HepG2 (cell line): Measurements from ENCODE around the gene LIPT2. TPM values are rescaled to one million over a fixed set of nuclear protein-coding genes. Genes with fewer than 3 reads are reported as not detected.

ENCODE experiments used
- ATAC-seq: fragments of 200-7000 bp; cut with Tn5 transposase; 3 replicates; pipeline ENCODE4 v1.9.1; 2020; ENCODE audit warnings: mild to moderate bottlenecking, moderate library complexity
- BruUV-seq: library from RNA; stranded (reverse); fragments of 400-500 nt; replicated peaks from 2 replicates; lab custom pipeline; 2021; lab: Mats Ljungman, UMichigan
- CTCF ChIA-PET: fragments of 300-600 bp; formaldehyde crosslinking; extraction: SDS; loops from one replicate; lab custom pipeline; 2021; ENCODE audit warnings: low total read pairs, inconsistent platforms, low intra/inter-chr PET ratio; lab: Yijun Ruan, JAX
- POLR2A ChIA-PET: fragments of 350-600 bp; sonication (Branson Sonifier 250); formaldehyde crosslinking; loops from one replicate; lab custom pipeline; 2020; ENCODE audit warnings: antibody characterized with exemption, inconsistent platforms; lab: Yijun Ruan, JAX
- DNase-seq: peaks from one replicate; pipeline ENCODE4 v3.0.0-alpha.2; 2015; ENCODE audit warnings: low spot score
- FAIRE-seq: peaks from 3 replicates; lab custom pipeline; 2011; peaks lifted over from hg19 to GRCh38; lab: Jason Lieb, UNC
- H2AFZ ChIP-seq: one replicate; pipeline ENCODE4 v1.6.1; 2011; ENCODE audit warnings: low read length, inconsistent platforms
- H3K27ac ChIP-seq: fragments of 300-600 bp; 3 replicates; pipeline ENCODE4 v1.8.0; 2011; ENCODE audit warnings: mixed run types, mild to moderate bottlenecking, mixed read lengths, low read length, inconsistent platforms; ENCODE audit not compliant: insufficient read depth; ENCODE audit errors: extremely low read length
- H3K27me3 ChIP-seq, 2 experiments: fragments of 200-600 bp in 1 of 2; 2 replicates in 1 of 2; 3 replicates in 1 of 2; pipeline versions ENCODE4 v1.6.0 to v1.8.0; 2011; ENCODE audit warnings: low read length in 2 of 2, mild to moderate bottlenecking in 2 of 2, moderate library complexity in 2 of 2, inconsistent platforms in 1 of 2; ENCODE audit not compliant: insufficient read depth in 2 of 2, control insufficient read depth in 1 of 2
- H3K36me3 ChIP-seq, 2 experiments: fragments of 200-600 bp in 1 of 2; replicated peaks in 1 of 2; 2 replicates in 1 of 2; 3 replicates in 1 of 2; pipeline versions ENCODE4 v1.5.1 to v1.8.0; 2011; ENCODE audit warnings: low read length in 2 of 2, inconsistent platforms in 1 of 2; ENCODE audit not compliant: insufficient read depth in 2 of 2, control insufficient read depth in 1 of 2
- H3K4me1 ChIP-seq: 2 replicates; pipeline ENCODE4 v1.5.1; 2012; ENCODE audit warnings: low read length, inconsistent platforms; ENCODE audit not compliant: insufficient read depth
- H3K4me2 ChIP-seq: 2 replicates; pipeline ENCODE4 v1.6.0; 2011; ENCODE audit warnings: low read depth, low read length, inconsistent platforms
- H3K4me3 ChIP-seq, 3 experiments: fragments of 200-600 bp in 1 of 3; sonication (generic), shearing (Covaris generic) in 1 of 3; replicated peaks in 1 of 3; 2 replicates each; pipeline ENCODE4 v1.5.1; 2011 to 2016; ENCODE audit warnings: low read length in 3 of 3, inconsistent platforms in 2 of 3, low read depth in 2 of 3, mild to moderate bottlenecking in 2 of 3, control low read depth in 1 of 3, mixed read lengths in 1 of 3; ENCODE audit not compliant: insufficient read depth in 1 of 3
- H3K79me2 ChIP-seq: one replicate; pipeline ENCODE4 v1.6.1; 2011; ENCODE audit warnings: low read length, inconsistent platforms; ENCODE audit not compliant: insufficient read depth
- H3K9ac ChIP-seq: 2 replicates; pipeline ENCODE4 v1.6.0; 2011; ENCODE audit warnings: mild to moderate bottlenecking, low read depth, low read length, inconsistent platforms; ENCODE audit not compliant: insufficient read depth
- H3K9me3 ChIP-seq: 2 replicates; pipeline ENCODE4 v1.5.1; 2012; ENCODE audit warnings: mild to moderate bottlenecking, low read length
- H4K20me1 ChIP-seq: 2 replicates; pipeline ENCODE4 v1.6.0; 2011; ENCODE audit warnings: inconsistent platforms, mild to moderate bottlenecking, low read length, moderate library complexity; ENCODE audit not compliant: insufficient read depth
- ARNTL ChIP-seq: sonication (generic); formaldehyde crosslinking; IDR thresholded peaks from 2 replicates; pipeline ENCODE4 v1.4.0; 2020; ENCODE audit warnings: mild to moderate bottlenecking, missing genetic modification reagents
- ATAD3A ChIP-seq: sonication (generic); formaldehyde crosslinking; IDR thresholded peaks from 2 replicates; pipeline ENCODE4 v1.4.0; 2020; ENCODE audit warnings: missing genetic modification reagents
- MXD4 ChIP-seq: IDR thresholded peaks from 2 replicates; pipeline ENCODE4 v1.6.1; 2016; ENCODE audit warnings: mild to moderate bottlenecking, missing biosample characterization, missing genetic modification reagents
- PRDM10 ChIP-seq: sonication (generic); formaldehyde crosslinking; IDR thresholded peaks from 2 replicates; pipeline ENCODE4 v1.4.0; 2020; ENCODE audit warnings: low read depth, missing genetic modification reagents
- PTBP1 ChIP-seq: fragments of 200-400 bp; formaldehyde crosslinking; IDR thresholded peaks from 2 replicates; pipeline ENCODE4 v1.6.1; 2018; ENCODE audit warnings: low read length, low read depth; ENCODE audit not compliant: poor library complexity, severe bottlenecking
- RELA ChIP-seq: sonication (generic); formaldehyde crosslinking; IDR thresholded peaks from 2 replicates; pipeline ENCODE4 v1.4.0; 2020; ENCODE audit warnings: missing genetic modification reagents
- ZBTB25 ChIP-seq: IDR thresholded peaks from 2 replicates; pipeline ENCODE4 v1.6.1; 2018; ENCODE audit warnings: missing genetic modification reagents
- ZBTB39 ChIP-seq: sonication (generic); formaldehyde crosslinking; IDR thresholded peaks from 2 replicates; pipeline ENCODE4 v1.5.0; 2020; ENCODE audit warnings: missing genetic modification reagents
- ZEB1 ChIP-seq: IDR thresholded peaks from 2 replicates; pipeline ENCODE4 v1.6.1; 2012; ENCODE audit warnings: mild to moderate bottlenecking, low read depth, inconsistent platforms; ENCODE audit not compliant: insufficient replicate concordance
- ZNF337 ChIP-seq: sonication (generic); formaldehyde crosslinking; IDR thresholded peaks from 2 replicates; pipeline ENCODE4 v1.5.1; 2020; ENCODE audit warnings: missing genetic modification reagents, low read depth, mild to moderate bottlenecking, borderline replicate concordance
- ZNF44 ChIP-seq: sonication (generic); formaldehyde crosslinking; IDR thresholded peaks from 2 replicates; pipeline ENCODE4 v1.5.1; 2020; ENCODE audit warnings: mild to moderate bottlenecking, missing genetic modification reagents
- ZNF512 ChIP-seq: sonication (generic); formaldehyde crosslinking; IDR thresholded peaks from 2 replicates; pipeline ENCODE4 v1.4.0; 2020; ENCODE audit warnings: mild to moderate bottlenecking, missing genetic modification reagents
- ZNF704 ChIP-seq: sonication (generic); formaldehyde crosslinking; IDR thresholded peaks from 2 replicates; pipeline ENCODE4 v1.8.1; 2023; ENCODE audit warnings: mild to moderate bottlenecking, inconsistent platforms, moderate library complexity, missing genetic modification reagents, borderline replicate concordance
- WGBS: methylation state at CpG from one replicate; pipeline ENCODE4 v1.1.6; 2017; ENCODE audit warnings: low lambda C conversion rate; 5-methylcytosine and 5-hydroxymethylcytosine counted together
- in situ Hi-C: cut with HindIII; loops from 2 replicates; pipeline ENCODE4 v1.10.0; 2017; ENCODE audit warnings: low pct_unique_long_range_greater_than_20kb; ENCODE audit not compliant: extremely low pct_ligation_motif_present
- intact Hi-C: fragments of 100-400 bp; cut with micrococcal nuclease; formaldehyde crosslinking; loops from one replicate; pipeline ENCODE4 v1.10.0; 2022; ENCODE audit not compliant: unreplicated experiment
- polyA plus RNA-seq, 8 experiments: library from polyadenylated mRNA; depleted of rRNA in 3 of 8; stranded (reverse) in 7 of 8; unstranded in 1 of 8; fragments of >200 nt; fragmentation: Illumina TruSeq in 4 of 8; extraction: Trizol in 4 of 8; gene quantifications; 2 replicates each; pipeline versions ENCODE4 v1.2.1 to v1.2.3, GENCODE V29; 2011 to 2016; ENCODE audit warnings: low read depth in 4 of 8, missing spikeins in 1 of 8, mixed read lengths in 1 of 8; ENCODE audit not compliant: insufficient read depth in 1 of 8
- total RNA-seq, 5 experiments: library from RNA; depleted of rRNA; stranded (reverse); fragments of >200 nt; fragmentation: Illumina TruSeq; extraction: Trizol; gene quantifications; 2 replicates each; pipeline ENCODE4 v1.2.3, GENCODE V29; 2016; ENCODE audit warnings: low read depth in 1 of 5

Gene LIPT2
- total and polyA plus RNA-seq, 2 of the 13 experiments (the other 11 are each of a cell fraction or from before 2014, with no cell fraction given), result 3.0 to 5.6 TPM

GRCh38 chr11:74460065-74460464, 33.5 kb downstream of the LIPT2 start:
- CTCF ChIA-PET, result no interaction called here
- TF ChIP-seq ZNF512 (CRISPR knock-in tag) (no peak), ARNTL (CRISPR knock-in tag) (no peak), ZBTB25 (no peak), PRDM10 (CRISPR knock-in tag) (no peak), ZEB1 (no peak), ATAD3A (CRISPR knock-in tag) (no peak), PTBP1 (no peak), ZNF704 (CRISPR knock-in tag) (no peak), MXD4 (CRISPR knock-in tag) (no peak), ZNF337 (CRISPR knock-in tag) (no peak), ZBTB39 (no peak), RELA (no peak), ZNF44 (CRISPR knock-in tag) (no peak)
- TF ChIP-seq, all 625 proteins: peak for 0
- ATAC-seq (no peak), FAIRE-seq (no peak), DNase-seq (no peak)
- no TSS peak for BruUV-seq
- no peaks in the 10 kb centered on the region for H3K9me3 ChIP-seq
- 65% methylated on average over 4 of the region's 4 CpGs for WGBS
- H3K36me3 ChIP-seq, result no peaks in the 10 kb centered on the region
- intact Hi-C loops (no loop called here), in situ Hi-C loops (loop anchor here (10.0 kb wide), 1 partner anchor 95 kb away; no protein-coding TSS in a partner anchor)
- no peaks in the 10 kb centered on the region for H3K79me2 ChIP-seq
- POLR2A ChIA-PET, result interaction anchor here (4.8 kb wide), 1 partner anchor 33 kb away, joined by 22 read pairs; the partner anchor contains the start of gene LIPT2
- H3K4me1 ChIP-seq, result peaks cover 41% of the 10 kb centered on the region
- no peaks in the 10 kb centered on the region for H4K20me1 ChIP-seq
- no peak overlapping the region for H3K4me2 ChIP-seq
- no peak overlapping the region for H2AFZ ChIP-seq
- no peak overlapping the region for H3K4me3 ChIP-seq
- H3K9ac ChIP-seq, result no peak overlapping the region
- no peak overlapping the region for H3K27ac ChIP-seq
- H3K27me3 ChIP-seq, result no peaks in the 10 kb centered on the region
